GM11168 (cell line): ENCODE data around the gene PJA2.
"Not testable (repeated sequence)": the region's sequence is repeated elsewhere in the genome, so short reads cannot be mapped to it uniquely, and the experiment has no call there.

ENCODE experiments used
- in situ Hi-C: fragments of 300-500 bp; cut with MboI; formaldehyde crosslinking; loops from one replicate; pipeline ENCODE4 v1.12.0; 2022; ENCODE audit warnings: low sequenced_read_pairs; ENCODE audit not compliant: unreplicated experiment

PJA2 gene

GRCh38 chr5:109315245-109315644, 94.5 kb downstream of the PJA2 start:
- in situ Hi-C loops: no loop called here

GRCh38 chr5:109313127-109313526, 96.6 kb downstream of the PJA2 start:
- in situ Hi-C loops: no loop called here

GRCh38 chr5:109312695-109313094, 97.1 kb downstream of the PJA2 start:
- in situ Hi-C loops: no loop called here

GRCh38 chr5:109310315-109310714, 99.5 kb downstream of the PJA2 start:
- in situ Hi-C loops: no loop called here

- in situ Hi-C loops: no loop called here
Measured at GRCh38 chr5:109309326-109310063, 100.3 kb downstream of the PJA2 start.

GRCh38 chr5:109307951-109308350, 101.8 kb downstream of the PJA2 start:
- in situ Hi-C loops: no loop called here

GRCh38 chr5:109307456-109307855, 102.3 kb downstream of the PJA2 start:
- in situ Hi-C loops: no loop called here

GRCh38 chr5:109305352-109305751, 104.4 kb downstream of the PJA2 start:
- in situ Hi-C loops: no loop called here

- in situ Hi-C loops: no loop called here
Measured at GRCh38 chr5:109304309-109304708, 105.5 kb downstream of the PJA2 start.

- in situ Hi-C loops: no loop called here
Measured at GRCh38 chr5:109300367-109300766, 109.4 kb downstream of the PJA2 start.

GRCh38 chr5:109299557-109299956, 110.2 kb downstream of the PJA2 start:
- in situ Hi-C loops: no loop called here

- in situ Hi-C loops: no loop called here
Measured at GRCh38 chr5:109298794-109299193, 111.0 kb downstream of the PJA2 start.

- in situ Hi-C loops: no loop called here
Measured at GRCh38 chr5:109297900-109298299, 111.9 kb downstream of the PJA2 start.

GRCh38 chr5:109291090-109291489, 118.7 kb downstream of the PJA2 start:
- in situ Hi-C loops: no loop called here

- in situ Hi-C loops: no loop called here
Measured at GRCh38 chr5:109290231-109290630, 119.5 kb downstream of the PJA2 start.

GRCh38 chr5:109286628-109287027, 123.1 kb downstream of the PJA2 start:
- in situ Hi-C loops: not testable (repeated sequence)
